K562 (cell line): ENCODE data around the gene ZNF138. TPM values are rescaled to one million over a fixed set of nuclear protein-coding genes. Genes with fewer than 3 reads are reported as not detected.
"Not testable (repeated sequence)": the region's sequence is repeated elsewhere in the genome, so short reads cannot be mapped to it uniquely, and the experiment has no call there.

Source experiments
- ATAC-seq: fragments of 200-7000 bp; cut with Tn5 transposase; 3 replicates; pipeline ENCODE4 v1.9.1; 2020; ENCODE audit warnings: moderate library complexity
- BruUV-seq: library from RNA; stranded (reverse); fragments of 400-500 nt; replicated peaks from 2 replicates; lab custom pipeline; 2021; lab: Mats Ljungman, UMichigan
- CTCF ChIA-PET: fragments of 300-600 bp; formaldehyde crosslinking; extraction: SDS; loops from one replicate; lab custom pipeline; 2021; ENCODE audit warnings: low intra/inter-chr PET ratio; lab: Yijun Ruan, JAX
- POLR2A ChIA-PET: fragments of 300-600, 350-650 bp; sonication (Branson Sonifier 250); formaldehyde crosslinking; extraction: SDS; loops from one replicate; lab custom pipeline; 2021; ENCODE audit warnings: antibody characterized with exemption, inconsistent platforms; lab: Yijun Ruan, JAX
- DNase-seq, 4 experiments: peaks; one replicate each; pipeline versions ENCODE4 v3.0.0 to v3.0.0-alpha.2; 2011 to 2018; ENCODE audit warnings: low spot score in 3 of 4, mixed read lengths in 3 of 4; ENCODE audit errors: extremely low read depth in 1 of 4
- FAIRE-seq: peaks from 2 replicates; lab custom pipeline; 2011; peaks lifted over from hg19 to GRCh38; lab: Jason Lieb, UNC
- H2AFZ ChIP-seq: 2 replicates; pipeline ENCODE4 v1.6.0; 2011; ENCODE audit warnings: low read depth, low read length, control low read depth, inconsistent platforms
- H3K27ac ChIP-seq: fragments of 200-600 bp; 3 replicates; pipeline ENCODE4 v1.8.0; 2011; ENCODE audit warnings: low read depth, mild to moderate bottlenecking, control low read depth, inconsistent platforms, low read length, moderate library complexity, mixed read lengths; ENCODE audit errors: extremely low read depth
- H3K27me3 ChIP-seq, 2 experiments: fragments of 300-600 bp in 1 of 2; 2 replicates in 1 of 2; 3 replicates in 1 of 2; pipeline versions ENCODE4 v1.6.0 to v1.8.0; 2011; ENCODE audit warnings: inconsistent platforms in 2 of 2, low read length in 2 of 2, mild to moderate bottlenecking in 1 of 2, mixed read lengths in 1 of 2, moderate library complexity in 1 of 2; ENCODE audit not compliant: control insufficient read depth in 2 of 2, insufficient read depth in 2 of 2
- H3K36me3 ChIP-seq: fragments of 300-600 bp; 3 replicates; pipeline ENCODE4 v1.8.0; 2011; ENCODE audit warnings: mild to moderate bottlenecking, low read length, inconsistent platforms; ENCODE audit not compliant: control insufficient read depth, insufficient read depth
- H3K4me1 ChIP-seq, 2 experiments: fragments of 200-600 bp in 1 of 2; replicated peaks in 1 of 2; 2 replicates in 1 of 2; 3 replicates in 1 of 2; pipeline versions ENCODE4 v1.5.1 to v1.8.0; 2011; ENCODE audit warnings: inconsistent platforms in 2 of 2, low read length in 2 of 2, mild to moderate bottlenecking in 1 of 2, mixed read lengths in 1 of 2, moderate library complexity in 1 of 2; ENCODE audit not compliant: control insufficient read depth in 2 of 2, insufficient read depth in 2 of 2
- H3K4me2 ChIP-seq: 2 replicates; pipeline ENCODE4 v1.6.1; 2011; ENCODE audit warnings: low read length, control low read depth, inconsistent platforms, mixed read lengths; ENCODE audit not compliant: insufficient read depth
- H3K4me3 ChIP-seq: fragments of 200-600 bp; sonication (generic), shearing (Covaris generic); 2 replicates; pipeline ENCODE4 v1.5.1; 2016; ENCODE audit warnings: control low read depth, inconsistent platforms
- H3K79me2 ChIP-seq: fragments of 200-600 bp; 3 replicates; pipeline ENCODE4 v1.8.0; 2011; ENCODE audit warnings: low read length, inconsistent platforms; ENCODE audit not compliant: control insufficient read depth, insufficient read depth
- H3K9ac ChIP-seq, 2 experiments: 2 replicates each; pipeline versions ENCODE4 v1.6.0 to v1.6.1; 2011; ENCODE audit warnings: low read depth in 2 of 2, low read length in 2 of 2, control low read depth in 1 of 2, inconsistent platforms in 1 of 2, mild to moderate bottlenecking in 1 of 2, mixed read lengths in 1 of 2; ENCODE audit not compliant: insufficient read depth in 1 of 2
- H3K9me1 ChIP-seq: one replicate; pipeline ENCODE4 v1.6.0; 2011; ENCODE audit warnings: inconsistent platforms, mild to moderate bottlenecking, low read length, moderate library complexity; ENCODE audit not compliant: control insufficient read depth, insufficient read depth
- H3K9me3 ChIP-seq: replicated peaks from 2 replicates; pipeline ENCODE4 v1.5.1; 2011; ENCODE audit warnings: low read depth, low read length, inconsistent platforms; ENCODE audit not compliant: control insufficient read depth, insufficient read depth
- H4K20me1 ChIP-seq: replicated peaks from 2 replicates; pipeline ENCODE4 v1.6.1; 2011; ENCODE audit warnings: low read length, inconsistent platforms, mixed read lengths; ENCODE audit not compliant: control insufficient read depth, insufficient read depth
- ARID1B ChIP-seq: fragments of 450-650 bp; IDR thresholded peaks from 2 replicates; pipeline ENCODE4 v1.6.1; 2016; ENCODE audit warnings: antibody characterized with exemption, mild to moderate bottlenecking, inconsistent platforms
- BHLHE40 ChIP-seq: IDR thresholded peaks from 2 replicates; pipeline ENCODE4 v1.6.1; 2011; ENCODE audit warnings: low read length, improper control_type of control experiment
- CBFA2T3 ChIP-seq: fragments of 450-650 bp; IDR thresholded peaks from 2 replicates; pipeline ENCODE4 v1.6.1; 2017
- MEF2A ChIP-seq: IDR thresholded peaks from 2 replicates; pipeline ENCODE4 v1.6.1; 2011; ENCODE audit warnings: low read depth, mild to moderate bottlenecking, low read length, moderate library complexity; ENCODE audit not compliant: control insufficient read depth
- SOX6 ChIP-seq: fragments of 450-650 bp; IDR thresholded peaks from 2 replicates; pipeline ENCODE4 v1.6.1; 2014; ENCODE audit warnings: mild to moderate bottlenecking
- TAL1 ChIP-seq: fragments of 450-650 bp; IDR thresholded peaks from 2 replicates; pipeline ENCODE4 v1.6.1; 2016; ENCODE audit warnings: mild to moderate bottlenecking
- TCF3 ChIP-seq: sonication (generic); formaldehyde crosslinking; IDR thresholded peaks from 2 replicates; pipeline ENCODE4 v1.4.0; 2020; ENCODE audit warnings: mild to moderate bottlenecking, missing genetic modification reagents
- TEAD4 ChIP-seq, 2 experiments: sonication (generic) in 1 of 2; formaldehyde crosslinking in 1 of 2; IDR thresholded peaks; 2 replicates each; pipeline versions ENCODE4 v1.6.1 to v1.8.0; 2012 to 2022; ENCODE audit warnings: borderline replicate concordance in 1 of 2, inconsistent platforms in 1 of 2, low read length in 1 of 2, mild to moderate bottlenecking in 1 of 2, missing genetic modification reagents in 1 of 2
- WGBS: fragments of 100-300 bp; shearing (Covaris generic); methylation state at CpG from one replicate; pipeline ENCODE4 v1.1.6; 2016; ENCODE audit warnings: low coverage, mixed read lengths; ENCODE audit not compliant: insufficient coverage; ENCODE audit errors: missing lambda C conversion rate; 5-methylcytosine and 5-hydroxymethylcytosine counted together
- in situ Hi-C: fragments of 300-500 bp; cut with MboI; formaldehyde crosslinking; loops from 4 replicates; pipeline ENCODE4 v1.15.0; 2018; ENCODE audit warnings: inconsistent platforms, mixed read lengths
- intact Hi-C: fragments of 100-400 bp; cut with micrococcal nuclease; formaldehyde crosslinking; loops from 2 replicates; pipeline ENCODE4 v1.14.2; 2022
- polyA plus RNA-seq, 8 experiments: library from polyadenylated mRNA; depleted of rRNA in 4 of 8; stranded (reverse) in 5 of 8; unstranded in 3 of 8; fragments of >200 nt; fragmentation: Nextera tagmentation in 2 of 8; fragmentation: Illumina TruSeq in 1 of 8; extraction: Ambion mirVana in 2 of 8; extraction: Trizol in 1 of 8; gene quantifications; 2 replicates each; pipeline versions ENCODE4 v1.2.1 to v1.2.3, GENCODE V29; 2011 to 2014; ENCODE audit warnings: inconsistent platforms in 1 of 8, missing spikeins in 1 of 8
- total RNA-seq, 7 experiments: library from RNA; depleted of rRNA in 6 of 7; stranded (reverse); fragments of >200 nt in 6 of 7; fragmentation: Illumina TruSeq in 2 of 7; extraction: Trizol in 2 of 7; gene quantifications; 2 replicates each; pipeline versions ENCODE4 v1.2.1 to v1.2.3, GENCODE V29; 2011 to 2021; ENCODE audit warnings: low replicate concordance in 1 of 7

Gene ZNF138
- total and polyA plus RNA-seq, 9 of the 15 experiments (the other 6 are each of a cell fraction or from before 2014, with no cell fraction given) = 14.6 to 34.9 (median 22.6) TPM

DNA sequence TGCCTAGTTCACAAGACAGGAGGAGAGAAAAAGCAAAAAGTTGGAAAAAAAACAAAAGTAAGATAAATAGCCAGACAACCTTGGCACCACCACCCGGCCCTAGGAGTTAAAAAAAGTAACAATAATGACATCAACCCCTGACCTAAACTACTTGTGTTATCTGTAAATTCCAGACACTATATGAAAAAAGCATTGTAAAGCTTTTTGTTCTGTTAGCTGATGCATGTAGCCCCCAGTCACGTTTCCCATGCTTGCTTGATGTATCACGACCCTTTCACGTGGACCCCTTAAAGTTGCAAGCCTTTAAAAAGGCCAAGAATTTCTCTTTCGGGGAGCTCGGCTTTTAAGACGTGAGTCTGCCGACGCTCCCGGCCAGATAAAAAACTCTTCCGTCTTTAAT lies 5.0 kb upstream of the ZNF138 start:
- H3K4me3 ChIP-seq; in situ Hi-C loops; H3K27me3 ChIP-seq; BruUV-seq; H3K9me1 ChIP-seq; H4K20me1 ChIP-seq; H3K27ac ChIP-seq; H3K36me3 ChIP-seq; H3K4me2 ChIP-seq; H3K9ac ChIP-seq; H3K79me2 ChIP-seq; ATAC-seq; H3K9me3 ChIP-seq; FAIRE-seq; TF ChIP-seq TEAD4 (CRISPR knock-in tag; IDR thresholded peaks at IDR 0.05; ENCODE audit: borderline replicate concordance): not testable (repeated sequence)
- TF ChIP-seq TEAD4 (IDR thresholded peaks at IDR 0.05; ENCODE audit: low read length) (peak; percentile 52; the same call in 1 of the 2 replicates), CBFA2T3 (peak; percentile 37; the same call in 1 of the 2 replicates), BHLHE40 (peak; percentile 74; the same call in 1 of the 2 replicates), TCF3 (CRISPR knock-in tag) (peak; percentile 55), TAL1 (peak; percentile 21; the same call in 1 of the 2 replicates), SOX6 (peak; percentile 61), MEF2A (peak; percentile 41; the same call in 1 of the 2 replicates), ARID1B (peak; percentile 64)
- 14% methylated on average over 11 of the region's 11 CpGs for WGBS
- Histone ChIP-seq H2AFZ (peak overlapping the region; percentile 61), H3K4me1 (peaks cover 11 to 23% of the 10 kb centered on the region in 2 experiments; a peak in 4 of 5 replicates)
- ChIA-PET CTCF (interaction anchor here (0.6 kb wide), 1 partner anchor 10 kb away, joined by 6 read pairs; no protein-coding TSS in a partner anchor), POLR2A (interaction anchor here (1.1 kb wide), 1 partner anchor 13 kb away, joined by 3 read pairs; no protein-coding TSS in a partner anchor)
- intact Hi-C loops = loop anchor here (5.0 kb wide), 1 partner anchor 122 kb away; the partner anchor contains the start of gene ZNF107
- DNase-seq = peak in 1 of 4 experiments; percentile 27
